Neural cell (in vitro differentiated cells): ENCODE results near the gene TMX4.

Experiments used
- CTCF ChIP-seq: fragments of 450-650 bp; IDR thresholded peaks from 2 replicates; pipeline ENCODE4 v1.5.1; 2014; ENCODE audit warnings: antibody characterized with exemption, mild to moderate bottlenecking, moderate library complexity; ENCODE audit not compliant: poor library complexity, severe bottlenecking
- EP300 ChIP-seq: fragments of 450-650 bp; conservative IDR thresholded peaks from 2 replicates; pipeline ENCODE4 v1.6.1; 2014; ENCODE audit warnings: antibody characterized with exemption, mild to moderate bottlenecking, moderate library complexity; ENCODE audit not compliant: poor library complexity, severe bottlenecking
- EZH2 ChIP-seq: fragments of 200-600, 300-800 bp; shearing (Covaris generic), sonication (generic); IDR thresholded peaks from 2 replicates; pipeline ENCODE4 v1.6.1; 2014; ENCODE audit warnings: antibody characterized with exemption, low read length, borderline replicate concordance, mild to moderate bottlenecking; ENCODE audit not compliant: insufficient read depth, poor library complexity, severe bottlenecking
- POLR2AphosphoS5 ChIP-seq: IDR thresholded peaks from 2 replicates; pipeline ENCODE4 v1.6.1; 2012
- REST ChIP-seq: IDR thresholded peaks from 2 replicates; pipeline ENCODE4 v1.6.1; 2012; ENCODE audit warnings: borderline replicate concordance
- SMC3 ChIP-seq: fragments of 450-650 bp; conservative IDR thresholded peaks from 2 replicates; pipeline ENCODE4 v1.6.1; 2014; ENCODE audit warnings: antibody characterized with exemption, mild to moderate bottlenecking, moderate library complexity; ENCODE audit not compliant: poor library complexity
- TAF1 ChIP-seq: IDR thresholded peaks from 2 replicates; pipeline ENCODE4 v1.6.1; 2012; ENCODE audit warnings: low read depth

DNA sequence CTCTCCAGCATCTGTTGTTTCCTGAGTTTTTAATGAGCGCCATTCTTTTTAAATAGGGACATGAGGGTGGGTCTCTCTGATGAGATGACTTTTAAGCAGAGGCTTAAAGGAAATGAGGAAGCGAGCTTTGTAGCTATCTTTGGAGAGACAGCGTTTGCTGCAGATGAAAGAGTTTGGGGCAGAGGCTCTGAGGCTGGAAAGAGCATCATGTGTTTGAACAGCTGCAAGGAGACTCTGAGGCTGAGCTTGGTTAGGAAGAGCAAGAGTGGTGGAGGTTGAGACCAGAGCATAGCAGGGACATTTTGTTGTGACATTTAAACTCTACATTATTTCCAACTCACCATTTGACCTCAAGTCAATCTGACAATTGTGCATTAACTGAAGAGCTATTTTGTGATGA is 38.3 kb upstream of the TMX4 start:
- TF ChIP-seq CTCF: no peak
- TF ChIP-seq EZH2: no peak
- TF ChIP-seq REST: no peak
- no peak for TF ChIP-seq POLR2AphosphoS5
- TF ChIP-seq EP300: no peak
- TF ChIP-seq SMC3: no peak
- TF ChIP-seq TAF1: no peak
